HCT116 (cell line): ENCODE results near the gene IL1RAPL1. TPM values are rescaled to one million over a fixed set of nuclear protein-coding genes. Genes with fewer than 3 reads are reported as not detected.

Source experiments
- ATAC-seq: fragments of 200-7000 bp; cut with Tn5 transposase; 2 replicates; pipeline ENCODE4 v1.9.1; 2020; ENCODE audit warnings: mild to moderate bottlenecking, moderate library complexity
- BruUV-seq: library from RNA; stranded (reverse); fragments of 400-500 nt; replicated peaks from 2 replicates; lab custom pipeline; 2021; lab: Mats Ljungman, UMichigan
- CTCF ChIA-PET: fragments of 300-600 bp; sonication (Branson Sonifier 250); formaldehyde crosslinking; loops from one replicate; lab custom pipeline; 2021; ENCODE audit warnings: antibody characterized with exemption; lab: Charles Lee
- POLR2A ChIA-PET: fragments of 300-600, 350-600 bp; sonication (Branson Sonifier 250); formaldehyde crosslinking; loops from one replicate; lab custom pipeline; 2021; ENCODE audit warnings: antibody characterized with exemption; lab: Charles Lee
- RAD21 ChIA-PET, 2 experiments: fragments of 300-600 bp; sonication (Branson Sonifier 250); formaldehyde crosslinking; loops; one replicate each; lab custom pipeline; 2023; ENCODE audit warnings: low total read pairs in 2 of 2; ENCODE audit not compliant: uncharacterized antibody in 2 of 2, unreplicated experiment in 2 of 2, low non-redundant PET in 1 of 2; lab: Charles Lee
- DNase-seq: peaks from one replicate; pipeline ENCODE4 v3.0.0-alpha.2; 2010; ENCODE audit warnings: low read depth, low spot score
- H2AFZ ChIP-seq: fragments of 200-600 bp; shearing (Covaris generic), sonication (generic); 2 replicates; pipeline ENCODE4 v1.6.1; 2017; ENCODE audit warnings: low read depth, mixed run types, mixed read lengths, antibody characterized with exemption, low read length; ENCODE audit not compliant: poor library complexity, severe bottlenecking
- H3K27ac ChIP-seq: 2 replicates; pipeline ENCODE4 v1.5.1; 2012; ENCODE audit warnings: low read depth, low read length
- H3K27me3 ChIP-seq: fragments of 200-600 bp; sonication (generic); 2 replicates; pipeline ENCODE4 v1.6.1; 2016; ENCODE audit warnings: mixed run types, low read length, mixed read lengths; ENCODE audit not compliant: insufficient read depth
- H3K36me3 ChIP-seq, 2 experiments: fragments of 200-500 bp in 1 of 2; fragments of 200-600 bp in 1 of 2; sonication (Bioruptor generic) in 1 of 2; sonication (generic) in 1 of 2; 2 replicates each; pipeline versions ENCODE4 v1.5.1 to v1.6.1; 2014 to 2016; ENCODE audit warnings: low read length in 2 of 2, inconsistent platforms in 1 of 2, mixed read lengths in 1 of 2, mixed run types in 1 of 2; ENCODE audit not compliant: insufficient read depth in 2 of 2, control insufficient read depth in 1 of 2
- H3K4me1 ChIP-seq, 2 experiments: fragments of 200-600 bp in 1 of 2; sonication (generic) in 1 of 2; 2 replicates each; pipeline versions ENCODE4 v1.5.1 to v1.6.1; 2012 to 2017; ENCODE audit warnings: low read length in 2 of 2, inconsistent platforms in 1 of 2, mild to moderate bottlenecking in 1 of 2, mixed read lengths in 1 of 2, mixed run types in 1 of 2, moderate library complexity in 1 of 2; ENCODE audit not compliant: insufficient read depth in 2 of 2, control insufficient read depth in 1 of 2
- H3K4me2 ChIP-seq: fragments of 200-600 bp; sonication (generic); 2 replicates; pipeline ENCODE4 v1.6.1; 2017; ENCODE audit warnings: mixed run types, low read length, mixed read lengths
- H3K4me3 ChIP-seq, 2 experiments: fragments of 200-600 bp in 1 of 2; sonication (generic) in 1 of 2; replicated peaks in 1 of 2; 2 replicates each; pipeline ENCODE4 v1.5.1; 2011 to 2016; ENCODE audit warnings: low read length in 2 of 2, control low read depth in 1 of 2, low read depth in 1 of 2, mild to moderate bottlenecking in 1 of 2, mixed read lengths in 1 of 2, mixed run types in 1 of 2
- H3K79me2 ChIP-seq: fragments of 200-600 bp; sonication (generic); 2 replicates; pipeline ENCODE4 v1.6.1; 2017; ENCODE audit warnings: mild to moderate bottlenecking, mixed run types, low read length, moderate library complexity, mixed read lengths; ENCODE audit not compliant: insufficient read depth
- H3K9ac ChIP-seq: fragments of 200-600 bp; sonication (generic); 2 replicates; pipeline ENCODE4 v1.6.1; 2016; ENCODE audit warnings: low read length, mixed read lengths
- H3K9me2 ChIP-seq: fragments of 200-600 bp; sonication (generic), shearing (Covaris generic); 2 replicates; pipeline ENCODE4 v1.6.1; 2017; ENCODE audit warnings: mixed run types, mild to moderate bottlenecking, moderate library complexity; ENCODE audit not compliant: insufficient read depth
- H3K9me3 ChIP-seq, 2 experiments: fragments of 200-500 bp in 1 of 2; fragments of 200-600 bp in 1 of 2; sonication (Bioruptor generic) in 1 of 2; sonication (generic) in 1 of 2; 2 replicates each; pipeline ENCODE4 v1.6.1; 2014 to 2017; ENCODE audit warnings: low read length in 2 of 2, mixed read lengths in 2 of 2, inconsistent platforms in 1 of 2, low read depth in 1 of 2, mild to moderate bottlenecking in 1 of 2, mixed run types in 1 of 2, moderate library complexity in 1 of 2; ENCODE audit not compliant: control insufficient read depth in 1 of 2, insufficient read depth in 1 of 2
- H4K20me1 ChIP-seq: fragments of 200-600 bp; sonication (generic), shearing (Covaris generic); 2 replicates; pipeline ENCODE4 v1.6.1; 2017; ENCODE audit warnings: mixed run types, mild to moderate bottlenecking, moderate library complexity; ENCODE audit not compliant: insufficient read depth
- EGR1 ChIP-seq: IDR thresholded peaks from 2 replicates; pipeline ENCODE4 v1.6.1; 2012; ENCODE audit warnings: low read depth
- FOSL1 ChIP-seq: IDR thresholded peaks from 2 replicates; pipeline ENCODE4 v1.6.1; 2012; ENCODE audit warnings: low read depth
- SIN3A ChIP-seq: IDR thresholded peaks from 2 replicates; pipeline ENCODE4 v1.6.1; 2012; ENCODE audit warnings: low read depth
- TCF7L2 ChIP-seq: IDR thresholded peaks from 2 replicates; pipeline ENCODE4 v1.7.0; 2011; ENCODE audit warnings: borderline replicate concordance, inconsistent platforms; ENCODE audit not compliant: insufficient read depth, insufficient read length; ENCODE audit errors: extremely low read depth
- ZNF274 ChIP-seq: fragments of 200-500 bp; sonication (Bioruptor generic); IDR thresholded peaks from 2 replicates; pipeline ENCODE4 v1.6.1; 2014; ENCODE audit warnings: mild to moderate bottlenecking, low read depth, low read length, inconsistent platforms
- intact Hi-C: fragments of 100-400 bp; cut with micrococcal nuclease; formaldehyde crosslinking; loops from 2 replicates; pipeline ENCODE4 v1.10.0; 2022
- total RNA-seq: library from RNA; stranded (reverse); gene quantifications from one replicate; pipeline ENCODE4 v1.2.1, GENCODE V29; 2021; ENCODE audit not compliant: unreplicated experiment
- TF ChIP-seq, protein P1 (sequence below): IDR thresholded peaks from 2 replicates; pipeline ENCODE4 v1.6.1; 2012; ENCODE audit warnings: low read depth
- TF ChIP-seq, protein P2 (sequence below): IDR thresholded peaks from 2 replicates; pipeline ENCODE4 v1.6.1; 2012

IL1RAPL1 gene
- total RNA-seq, 1 experiment from 2014 or later, result 2.8 TPM

DNA sequence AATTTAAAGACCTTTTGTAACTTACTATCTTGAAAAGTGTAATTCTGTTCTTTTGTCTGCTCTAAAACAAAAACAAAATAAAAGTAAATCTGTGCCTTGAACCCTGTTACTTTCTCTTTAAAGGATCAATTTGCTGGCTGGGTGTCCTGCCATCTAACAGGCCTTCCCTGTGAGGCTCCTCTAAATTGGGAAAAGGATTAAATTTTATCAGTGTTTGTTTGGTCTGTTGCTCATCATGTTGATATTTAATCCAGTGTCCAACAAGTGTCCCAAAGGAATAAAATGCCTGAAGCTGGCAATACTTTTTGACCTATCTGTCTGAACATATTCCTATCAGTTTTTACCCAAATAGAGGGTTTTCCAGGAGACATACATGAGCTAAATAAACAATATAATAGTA lies 688.7 kb downstream of the IL1RAPL1 start:
- ChIA-PET CTCF (no interaction called here), POLR2A (no interaction called here), RAD21 (no interaction called here)
- H3K9me3 ChIP-seq, result no peaks in the 10 kb centered on the region
- H3K27ac ChIP-seq, result no peak overlapping the region
- no peak overlapping the region for H3K4me3 ChIP-seq
- H3K9me2 ChIP-seq, result no peaks in the 10 kb centered on the region
- no peaks in the 10 kb centered on the region for H4K20me1 ChIP-seq
- no TSS peak for BruUV-seq
- H3K9ac ChIP-seq, result no peak overlapping the region
- no peaks in the 10 kb centered on the region for H3K79me2 ChIP-seq
- no peak for ATAC-seq
- no peaks in the 10 kb centered on the region for H3K4me1 ChIP-seq
- no peak overlapping the region for H3K4me2 ChIP-seq
- H3K36me3 ChIP-seq, result no peaks in the 10 kb centered on the region
- intact Hi-C loops, result no loop called here
- H3K27me3 ChIP-seq, result no peaks in the 10 kb centered on the region
- TF ChIP-seq, protein P1, sequence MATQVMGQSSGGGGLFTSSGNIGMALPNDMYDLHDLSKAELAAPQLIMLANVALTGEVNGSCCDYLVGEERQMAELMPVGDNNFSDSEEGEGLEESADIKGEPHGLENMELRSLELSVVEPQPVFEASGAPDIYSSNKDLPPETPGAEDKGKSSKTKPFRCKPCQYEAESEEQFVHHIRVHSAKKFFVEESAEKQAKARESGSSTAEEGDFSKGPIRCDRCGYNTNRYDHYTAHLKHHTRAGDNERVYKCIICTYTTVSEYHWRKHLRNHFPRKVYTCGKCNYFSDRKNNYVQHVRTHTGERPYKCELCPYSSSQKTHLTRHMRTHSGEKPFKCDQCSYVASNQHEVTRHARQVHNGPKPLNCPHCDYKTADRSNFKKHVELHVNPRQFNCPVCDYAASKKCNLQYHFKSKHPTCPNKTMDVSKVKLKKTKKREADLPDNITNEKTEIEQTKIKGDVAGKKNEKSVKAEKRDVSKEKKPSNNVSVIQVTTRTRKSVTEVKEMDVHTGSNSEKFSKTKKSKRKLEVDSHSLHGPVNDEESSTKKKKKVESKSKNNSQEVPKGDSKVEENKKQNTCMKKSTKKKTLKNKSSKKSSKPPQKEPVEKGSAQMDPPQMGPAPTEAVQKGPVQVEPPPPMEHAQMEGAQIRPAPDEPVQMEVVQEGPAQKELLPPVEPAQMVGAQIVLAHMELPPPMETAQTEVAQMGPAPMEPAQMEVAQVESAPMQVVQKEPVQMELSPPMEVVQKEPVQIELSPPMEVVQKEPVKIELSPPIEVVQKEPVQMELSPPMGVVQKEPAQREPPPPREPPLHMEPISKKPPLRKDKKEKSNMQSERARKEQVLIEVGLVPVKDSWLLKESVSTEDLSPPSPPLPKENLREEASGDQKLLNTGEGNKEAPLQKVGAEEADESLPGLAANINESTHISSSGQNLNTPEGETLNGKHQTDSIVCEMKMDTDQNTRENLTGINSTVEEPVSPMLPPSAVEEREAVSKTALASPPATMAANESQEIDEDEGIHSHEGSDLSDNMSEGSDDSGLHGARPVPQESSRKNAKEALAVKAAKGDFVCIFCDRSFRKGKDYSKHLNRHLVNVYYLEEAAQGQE, result no peak
- TF ChIP-seq, protein P2, sequence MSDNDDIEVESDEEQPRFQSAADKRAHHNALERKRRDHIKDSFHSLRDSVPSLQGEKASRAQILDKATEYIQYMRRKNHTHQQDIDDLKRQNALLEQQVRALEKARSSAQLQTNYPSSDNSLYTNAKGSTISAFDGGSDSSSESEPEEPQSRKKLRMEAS, result no peak
- no peak for TF ChIP-seq SIN3A
- TF ChIP-seq EGR1, result no peak
- TF ChIP-seq TCF7L2, result no peak
- no peak for TF ChIP-seq ZNF274
- TF ChIP-seq FOSL1, result no peak
- TF ChIP-seq, all 23 proteins: peak for 0
- H2AFZ ChIP-seq, result no peak overlapping the region
- no peak for DNase-seq
